Activated B cell treated with CpG ODN at 0.5 μM for 24 hours (primary cell): ENCODE data around the gene TSC22D3. TPM values are rescaled to one million over a fixed set of nuclear protein-coding genes. Genes with fewer than 3 reads are reported as not detected.

Experiments used
- ATAC-seq: fragments of 200-7000 bp; cut with Tn5 transposase; one replicate; pipeline ENCODE4 v1.10.0; 2021; ENCODE audit warnings: low read depth, mild to moderate bottlenecking, moderate library complexity
- CTCF ChIA-PET: fragments of 350-600 bp; sonication (Branson Sonifier 250); formaldehyde crosslinking; loops from one replicate; lab custom pipeline; 2021; ENCODE audit warnings: antibody characterized with exemption; lab: Charles Lee
- POLR2A ChIA-PET: fragments of 350-600 bp; sonication (Branson Sonifier 250); formaldehyde crosslinking; loops from one replicate; lab custom pipeline; 2021; ENCODE audit warnings: antibody characterized with exemption; lab: Charles Lee
- DNase-seq: peaks from one replicate; pipeline ENCODE4 v3.0.0; 2022
- H3K27ac Mint-ChIP-seq: one replicate; pipeline ENCODE4 v1.8.0; 2020; ENCODE audit warnings: mixed read lengths
- H3K27me3 Mint-ChIP-seq: one replicate; pipeline ENCODE4 v1.8.0; 2021; ENCODE audit warnings: mixed read lengths
- H3K36me3 Mint-ChIP-seq: one replicate; pipeline ENCODE4 v1.8.0; 2021; ENCODE audit warnings: low read depth, mixed read lengths
- H3K4me1 Mint-ChIP-seq: one replicate; pipeline ENCODE4 v1.8.0; 2021; ENCODE audit warnings: mixed read lengths
- H3K4me3 Mint-ChIP-seq: one replicate; pipeline ENCODE4 v1.8.0; 2020; ENCODE audit warnings: mild to moderate bottlenecking, mixed read lengths
- H3K9me3 Mint-ChIP-seq: one replicate; pipeline ENCODE4 v1.8.0; 2020; ENCODE audit warnings: mixed read lengths
- intact Hi-C: fragments of 100-400 bp; cut with micrococcal nuclease; formaldehyde crosslinking; loops from one replicate; pipeline ENCODE4 v1.15.1; 2024
- total RNA-seq: library from RNA; stranded (reverse); gene quantifications from 2 replicates; pipeline ENCODE4 v1.2.3, GENCODE V29; 2022
- TF ChIP-seq, protein P1 (sequence below): fragments of 200-600 bp; IDR thresholded peaks from one replicate; pipeline ENCODE4 v1.8.0; 2022; ENCODE audit warnings: antibody characterized with exemption, mild to moderate bottlenecking

Gene TSC22D3
- total RNA-seq, 1 donor from 2014 or later: 80.8 TPM

GRCh38 chrX:107739541-107739940 lies 36.0 kb downstream of the TSC22D3 start:
- TF ChIP-seq, protein P1, sequence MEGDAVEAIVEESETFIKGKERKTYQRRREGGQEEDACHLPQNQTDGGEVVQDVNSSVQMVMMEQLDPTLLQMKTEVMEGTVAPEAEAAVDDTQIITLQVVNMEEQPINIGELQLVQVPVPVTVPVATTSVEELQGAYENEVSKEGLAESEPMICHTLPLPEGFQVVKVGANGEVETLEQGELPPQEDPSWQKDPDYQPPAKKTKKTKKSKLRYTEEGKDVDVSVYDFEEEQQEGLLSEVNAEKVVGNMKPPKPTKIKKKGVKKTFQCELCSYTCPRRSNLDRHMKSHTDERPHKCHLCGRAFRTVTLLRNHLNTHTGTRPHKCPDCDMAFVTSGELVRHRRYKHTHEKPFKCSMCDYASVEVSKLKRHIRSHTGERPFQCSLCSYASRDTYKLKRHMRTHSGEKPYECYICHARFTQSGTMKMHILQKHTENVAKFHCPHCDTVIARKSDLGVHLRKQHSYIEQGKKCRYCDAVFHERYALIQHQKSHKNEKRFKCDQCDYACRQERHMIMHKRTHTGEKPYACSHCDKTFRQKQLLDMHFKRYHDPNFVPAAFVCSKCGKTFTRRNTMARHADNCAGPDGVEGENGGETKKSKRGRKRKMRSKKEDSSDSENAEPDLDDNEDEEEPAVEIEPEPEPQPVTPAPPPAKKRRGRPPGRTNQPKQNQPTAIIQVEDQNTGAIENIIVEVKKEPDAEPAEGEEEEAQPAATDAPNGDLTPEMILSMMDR: no peak
- H3K36me3 Mint-ChIP-seq: no peaks in the 10 kb centered on the region
- H3K27me3 Mint-ChIP-seq: no peaks in the 10 kb centered on the region
- H3K4me1 Mint-ChIP-seq: peaks cover 20% of the 10 kb centered on the region
- intact Hi-C loops: no loop called here
- ChIA-PET CTCF (no interaction called here), POLR2A (interaction anchor here (1.1 kb wide), 1 partner anchor 111 kb away, joined by 3 read pairs; the partner anchor contains the start of gene PRPS1)
- ATAC-seq (no peak), DNase-seq (no peak)
- H3K27ac Mint-ChIP-seq: no peak overlapping the region
- H3K9me3 Mint-ChIP-seq: no peaks in the 10 kb centered on the region
- no peak overlapping the region for H3K4me3 Mint-ChIP-seq

DNA sequence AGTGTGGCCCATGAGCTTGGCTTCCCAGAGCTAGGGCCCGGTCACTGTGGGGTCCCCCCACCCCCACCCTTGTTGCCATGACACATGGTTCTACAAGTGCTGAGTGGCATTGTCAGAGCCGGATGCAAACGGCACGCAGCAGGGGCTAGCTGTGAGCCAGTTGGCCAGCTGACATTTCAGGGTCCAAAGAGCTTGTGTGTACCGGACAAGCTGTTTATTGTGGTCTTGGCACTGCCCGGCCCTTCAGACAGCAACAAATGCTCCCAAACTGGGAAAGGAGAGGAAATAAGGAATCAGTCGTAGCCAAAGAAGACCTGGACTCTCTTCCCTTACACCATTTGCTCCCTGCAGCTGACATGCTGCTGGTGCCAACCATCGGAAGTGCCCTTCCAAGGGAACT lies 36.8 kb downstream of the TSC22D3 start:
- ChIA-PET CTCF (no interaction called here), POLR2A (interaction anchor here (1.1 kb wide), 1 partner anchor 110 kb away, joined by 3 read pairs; the partner anchor contains the start of gene PRPS1)
- ATAC-seq (no peak), DNase-seq (no peak)
- Mint-ChIP-seq H3K27ac (no peak overlapping the region), H3K4me3 (no peak overlapping the region), H3K27me3 (no peaks in the 10 kb centered on the region), H3K9me3 (no peaks in the 10 kb centered on the region), H3K4me1 (peaks cover 20% of the 10 kb centered on the region), H3K36me3 (no peaks in the 10 kb centered on the region)
- intact Hi-C loops: no loop called here
- TF ChIP-seq, protein P1: no peak

DNA sequence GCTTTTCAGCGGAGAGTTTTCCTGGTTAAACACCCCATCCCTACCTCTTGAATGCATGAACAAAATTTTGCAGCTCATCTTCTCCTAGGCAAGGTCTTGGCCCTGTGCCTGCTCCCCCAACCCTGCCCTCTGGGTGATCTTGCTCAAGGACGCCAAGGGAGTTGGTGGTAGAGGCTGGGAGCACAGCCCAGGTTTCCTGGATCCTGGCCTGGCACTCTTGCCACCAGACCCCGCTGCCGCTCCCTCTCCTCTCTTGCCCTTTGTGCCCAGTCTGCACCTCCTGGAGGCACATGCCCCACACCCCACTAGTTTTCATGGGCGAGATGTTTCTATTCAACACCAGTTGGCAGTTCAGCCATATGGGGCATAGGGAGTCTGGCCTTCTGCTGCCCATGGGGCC lies 37.3 kb downstream of the TSC22D3 start:
- ATAC-seq (no peak), DNase-seq (no peak)
- Mint-ChIP-seq H3K9me3 (no peaks in the 10 kb centered on the region), H3K4me1 (peaks cover 20% of the 10 kb centered on the region), H3K27ac (no peak overlapping the region), H3K4me3 (no peak overlapping the region), H3K36me3 (no peaks in the 10 kb centered on the region), H3K27me3 (no peaks in the 10 kb centered on the region)
- ChIA-PET POLR2A (interaction anchor here (1.1 kb wide), 1 partner anchor 21 kb away, joined by 3 read pairs; no protein-coding TSS in a partner anchor), CTCF (no interaction called here)
- intact Hi-C loops: no loop called here
- TF ChIP-seq, protein P1: no peak

GRCh38 chrX:107736781-107737531 lies 38.6 kb downstream of the TSC22D3 start:
- no peaks in the 10 kb centered on the region for H3K36me3 Mint-ChIP-seq
- TF ChIP-seq, protein P1: no peak
- H3K4me1 Mint-ChIP-seq: peaks cover 17% of the 10 kb centered on the region
- no peak overlapping the region for H3K4me3 Mint-ChIP-seq
- no peak overlapping the region for H3K27ac Mint-ChIP-seq
- ATAC-seq (no peak), DNase-seq (no peak)
- CTCF ChIA-PET: no interaction called here
- H3K9me3 Mint-ChIP-seq: no peaks in the 10 kb centered on the region
- intact Hi-C loops: no loop called here
- H3K27me3 Mint-ChIP-seq: no peaks in the 10 kb centered on the region
- POLR2A ChIA-PET: interaction anchor here (1.1 kb wide), 2 partner anchors 20 kb away, joined by 3 to 10 read pairs; no protein-coding TSS in a partner anchor

- Mint-ChIP-seq H3K27ac (no peak overlapping the region), H3K4me3 (no peak overlapping the region), H3K4me1 (peaks cover 6% of the 10 kb centered on the region), H3K9me3 (no peaks in the 10 kb centered on the region), H3K36me3 (no peaks in the 10 kb centered on the region), H3K27me3 (no peaks in the 10 kb centered on the region)
- DNase-seq: no peak
- ChIA-PET POLR2A (no interaction called here), CTCF (no interaction called here)
- TF ChIP-seq, protein P1: no peak
- intact Hi-C loops: no loop called here
- no peak for ATAC-seq
Measured at GRCh38 chrX:107734646-107735045, 40.9 kb downstream of the TSC22D3 start.
